Calu3 (cell line): Measurements from ENCODE around the gene ARHGAP6. TPM values are rescaled to one million over a fixed set of nuclear protein-coding genes. Genes with fewer than 3 reads are reported as not detected.

Experiments used
- BruUV-seq: library from RNA; stranded (reverse); fragments of 400-500 nt; replicated peaks from 2 replicates; lab custom pipeline; 2021; lab: Mats Ljungman, UMichigan
- CTCF ChIA-PET: fragments of 300-600 bp; sonication (Branson Sonifier 250); formaldehyde crosslinking; loops from one replicate; lab custom pipeline; 2022; ENCODE audit warnings: antibody characterized with exemption; lab: Charles Lee
- DNase-seq: peaks from one replicate; pipeline ENCODE4 v3.0.0; 2022
- H3K27ac Mint-ChIP-seq: one replicate; pipeline ENCODE4 v1.8.0; 2022; ENCODE audit warnings: mixed read lengths; ENCODE audit not compliant: unreplicated experiment
- H3K27me3 Mint-ChIP-seq: one replicate; pipeline ENCODE4 v1.8.0; 2022; ENCODE audit warnings: mixed read lengths; ENCODE audit not compliant: unreplicated experiment
- H3K36me3 Mint-ChIP-seq: one replicate; pipeline ENCODE4 v1.8.0; 2022; ENCODE audit warnings: mild to moderate bottlenecking, moderate library complexity, mixed read lengths; ENCODE audit not compliant: insufficient read depth, unreplicated experiment
- H3K4me1 Mint-ChIP-seq: one replicate; pipeline ENCODE4 v1.8.0; 2022; ENCODE audit warnings: mild to moderate bottlenecking, low read depth, mixed read lengths; ENCODE audit not compliant: unreplicated experiment
- H3K4me3 Mint-ChIP-seq: one replicate; pipeline ENCODE4 v1.8.0; 2022; ENCODE audit warnings: mild to moderate bottlenecking, low read depth, moderate library complexity, mixed read lengths; ENCODE audit not compliant: unreplicated experiment
- H3K9me3 Mint-ChIP-seq: one replicate; pipeline ENCODE4 v1.8.0; 2022; ENCODE audit warnings: low read depth, mixed read lengths; ENCODE audit not compliant: unreplicated experiment
- intact Hi-C: fragments of 100-400 bp; cut with micrococcal nuclease; formaldehyde crosslinking; loops from one replicate; pipeline ENCODE4 v1.10.0; 2022; ENCODE audit not compliant: unreplicated experiment
- total RNA-seq: library from RNA; stranded (reverse); gene quantifications from 2 replicates; pipeline ENCODE4 v1.2.3, GENCODE V29; 2022
- TF ChIP-seq, protein P1 (sequence below): fragments of 200-600 bp; IDR thresholded peaks from one replicate; pipeline ENCODE4 v1.8.0; 2022; ENCODE audit warnings: antibody characterized with exemption; ENCODE audit not compliant: unreplicated experiment

ARHGAP6 gene
- total RNA-seq, 1 experiment from 2014 or later: not detected

- no peak for DNase-seq
- Mint-ChIP-seq H3K4me3 (no peak overlapping the region), H3K27ac (no peak overlapping the region), H3K9me3 (no peaks in the 10 kb centered on the region), H3K27me3 (peaks cover 9% of the 10 kb centered on the region), H3K4me1 (no peaks in the 10 kb centered on the region), H3K36me3 (no peaks in the 10 kb centered on the region)
- TF ChIP-seq, protein P1, sequence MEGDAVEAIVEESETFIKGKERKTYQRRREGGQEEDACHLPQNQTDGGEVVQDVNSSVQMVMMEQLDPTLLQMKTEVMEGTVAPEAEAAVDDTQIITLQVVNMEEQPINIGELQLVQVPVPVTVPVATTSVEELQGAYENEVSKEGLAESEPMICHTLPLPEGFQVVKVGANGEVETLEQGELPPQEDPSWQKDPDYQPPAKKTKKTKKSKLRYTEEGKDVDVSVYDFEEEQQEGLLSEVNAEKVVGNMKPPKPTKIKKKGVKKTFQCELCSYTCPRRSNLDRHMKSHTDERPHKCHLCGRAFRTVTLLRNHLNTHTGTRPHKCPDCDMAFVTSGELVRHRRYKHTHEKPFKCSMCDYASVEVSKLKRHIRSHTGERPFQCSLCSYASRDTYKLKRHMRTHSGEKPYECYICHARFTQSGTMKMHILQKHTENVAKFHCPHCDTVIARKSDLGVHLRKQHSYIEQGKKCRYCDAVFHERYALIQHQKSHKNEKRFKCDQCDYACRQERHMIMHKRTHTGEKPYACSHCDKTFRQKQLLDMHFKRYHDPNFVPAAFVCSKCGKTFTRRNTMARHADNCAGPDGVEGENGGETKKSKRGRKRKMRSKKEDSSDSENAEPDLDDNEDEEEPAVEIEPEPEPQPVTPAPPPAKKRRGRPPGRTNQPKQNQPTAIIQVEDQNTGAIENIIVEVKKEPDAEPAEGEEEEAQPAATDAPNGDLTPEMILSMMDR: no peak
- intact Hi-C loops: loop anchor here (10.0 kb wide), 1 partner anchor 1169 kb away; no protein-coding TSS in a partner anchor
- no TSS peak for BruUV-seq
- CTCF ChIA-PET: no interaction called here
These were observed 130.4 kb downstream of the ARHGAP6 start for GRCh38 chrX:11535156-11535919.

DNA sequence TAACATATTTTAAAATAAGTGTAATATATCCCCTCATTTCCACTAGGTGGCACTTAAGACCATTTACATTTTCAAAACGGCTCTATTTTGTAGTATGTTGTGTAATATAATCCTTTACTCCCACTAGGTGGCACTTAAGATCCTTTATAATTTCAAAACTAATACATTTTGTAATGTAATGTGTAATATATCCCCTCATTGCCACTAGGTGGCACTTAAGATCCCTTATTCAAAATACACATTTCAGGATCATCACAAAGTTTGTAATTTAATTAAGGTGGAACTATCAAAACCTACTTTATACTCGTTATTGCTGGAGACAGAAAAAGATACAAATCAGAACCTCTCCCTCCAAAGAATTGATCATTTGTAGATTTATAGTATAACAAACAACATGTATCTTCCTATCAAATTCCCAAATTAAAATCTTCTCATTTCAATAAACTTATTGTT is 132.5 kb downstream of the ARHGAP6 start:
- intact Hi-C loops: loop anchor here (1.0 to 10.0 kb wide), 4 partner anchors 191 to 1172 kb away; no protein-coding TSS in a partner anchor
- CTCF ChIA-PET: no interaction called here
- H3K4me3 Mint-ChIP-seq: no peak overlapping the region
- BruUV-seq: no TSS peak
- TF ChIP-seq, protein P1: peak; percentile 49
- no peaks in the 10 kb centered on the region for H3K9me3 Mint-ChIP-seq
- no peaks in the 10 kb centered on the region for H3K36me3 Mint-ChIP-seq
- no peaks in the 10 kb centered on the region for H3K4me1 Mint-ChIP-seq
- H3K27ac Mint-ChIP-seq: no peak overlapping the region
- peaks cover 9% of the 10 kb centered on the region for H3K27me3 Mint-ChIP-seq
- DNase-seq: no peak

DNA sequence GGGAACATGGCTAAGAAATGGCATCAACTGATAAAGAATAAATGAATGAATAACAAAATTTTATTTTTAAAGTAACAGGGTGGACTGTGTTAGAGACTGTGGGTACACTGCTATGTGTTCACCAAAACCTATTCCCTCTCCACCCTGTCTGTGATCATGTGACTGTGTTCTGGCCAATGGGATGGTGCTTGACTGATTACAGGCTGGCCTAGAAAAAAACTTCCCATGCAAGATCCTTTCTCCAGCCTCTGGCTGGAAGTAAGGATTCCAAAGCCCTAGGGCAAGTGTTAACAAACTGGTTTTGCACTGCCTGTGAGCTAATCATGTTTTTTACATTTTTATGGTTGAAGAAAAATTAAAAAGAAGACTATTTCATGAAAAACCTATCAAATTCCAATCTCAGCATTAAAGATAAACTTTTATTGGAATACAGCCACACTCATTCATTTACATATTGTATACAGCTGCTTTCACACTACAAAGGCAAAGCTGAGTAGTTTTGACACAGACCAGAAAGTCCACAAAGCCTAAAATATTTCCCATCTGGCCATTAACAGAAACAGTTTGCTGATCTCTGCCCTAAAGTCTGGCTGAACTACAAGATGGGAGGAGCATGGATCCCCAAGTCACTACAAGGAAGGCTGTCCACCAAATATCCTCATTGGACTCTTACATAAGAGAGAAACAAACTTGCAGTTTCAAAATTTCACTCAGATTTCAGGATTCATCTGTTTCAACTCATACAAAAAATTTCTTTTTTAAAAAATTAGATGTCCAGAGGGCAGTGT is 133.2 kb downstream of the ARHGAP6 start:
- DNase-seq: no peak
- no TSS peak for BruUV-seq
- intact Hi-C loops: loop anchor here (1.0 to 10.0 kb wide), 4 partner anchors 192 to 1172 kb away; no protein-coding TSS in a partner anchor
- Mint-ChIP-seq H3K9me3 (no peaks in the 10 kb centered on the region), H3K36me3 (no peaks in the 10 kb centered on the region), H3K4me3 (no peak overlapping the region), H3K4me1 (no peaks in the 10 kb centered on the region), H3K27me3 (peaks cover 9% of the 10 kb centered on the region), H3K27ac (no peak overlapping the region)
- TF ChIP-seq, protein P1: no peak
- CTCF ChIA-PET: interaction anchor here (0.5 to 1.2 kb wide), 2 partner anchors 21 to 243 kb away, joined by 3 read pairs; no protein-coding TSS in a partner anchor

GRCh38 chrX:11531226-11531625 is 134.5 kb downstream of the ARHGAP6 start:
- TF ChIP-seq, protein P1: no peak
- H3K4me1 Mint-ChIP-seq: no peaks in the 10 kb centered on the region
- BruUV-seq: no TSS peak
- no peaks in the 10 kb centered on the region for H3K9me3 Mint-ChIP-seq
- H3K4me3 Mint-ChIP-seq: no peak overlapping the region
- CTCF ChIA-PET: no interaction called here
- intact Hi-C loops: loop anchor here (1.0 to 10.0 kb wide), 3 partner anchors 150 to 1174 kb away; no protein-coding TSS in a partner anchor
- H3K27me3 Mint-ChIP-seq: peaks cover 9% of the 10 kb centered on the region
- H3K36me3 Mint-ChIP-seq: no peaks in the 10 kb centered on the region
- no peak overlapping the region for H3K27ac Mint-ChIP-seq
- DNase-seq: no peak
